CD4-positive, alpha-beta T cell treated with Interleukin-17A for 1 hour (primary cell): Measurements from ENCODE around the gene PDE4D.

Experiments
- DNase-seq: peaks from one replicate; pipeline ENCODE4 v3.0.0-alpha.2; 2020

PDE4D gene

DNA sequence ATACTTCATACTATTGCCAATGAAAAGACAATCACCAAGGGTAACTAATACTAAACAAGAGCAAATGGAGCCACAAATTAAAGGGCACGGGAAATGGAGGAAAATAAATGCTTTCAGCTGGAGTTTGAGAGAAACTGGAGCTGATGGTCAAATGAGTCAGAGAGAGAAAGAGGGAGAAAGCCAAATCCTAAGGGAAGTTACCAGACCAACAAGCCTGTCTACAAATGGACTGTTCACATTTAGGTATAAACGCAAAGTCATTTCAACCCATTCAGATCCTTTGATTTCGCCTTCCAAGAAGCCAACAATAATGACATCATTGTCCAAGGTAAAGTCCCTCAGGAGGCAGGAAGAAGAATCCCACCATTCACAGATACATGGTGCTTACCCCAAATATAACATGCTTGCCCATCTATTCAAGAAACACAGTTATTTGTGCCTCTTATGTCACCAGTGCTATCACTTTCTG, 958.9 kb downstream of the PDE4D start:
- DNase-seq, result no peak

DNA sequence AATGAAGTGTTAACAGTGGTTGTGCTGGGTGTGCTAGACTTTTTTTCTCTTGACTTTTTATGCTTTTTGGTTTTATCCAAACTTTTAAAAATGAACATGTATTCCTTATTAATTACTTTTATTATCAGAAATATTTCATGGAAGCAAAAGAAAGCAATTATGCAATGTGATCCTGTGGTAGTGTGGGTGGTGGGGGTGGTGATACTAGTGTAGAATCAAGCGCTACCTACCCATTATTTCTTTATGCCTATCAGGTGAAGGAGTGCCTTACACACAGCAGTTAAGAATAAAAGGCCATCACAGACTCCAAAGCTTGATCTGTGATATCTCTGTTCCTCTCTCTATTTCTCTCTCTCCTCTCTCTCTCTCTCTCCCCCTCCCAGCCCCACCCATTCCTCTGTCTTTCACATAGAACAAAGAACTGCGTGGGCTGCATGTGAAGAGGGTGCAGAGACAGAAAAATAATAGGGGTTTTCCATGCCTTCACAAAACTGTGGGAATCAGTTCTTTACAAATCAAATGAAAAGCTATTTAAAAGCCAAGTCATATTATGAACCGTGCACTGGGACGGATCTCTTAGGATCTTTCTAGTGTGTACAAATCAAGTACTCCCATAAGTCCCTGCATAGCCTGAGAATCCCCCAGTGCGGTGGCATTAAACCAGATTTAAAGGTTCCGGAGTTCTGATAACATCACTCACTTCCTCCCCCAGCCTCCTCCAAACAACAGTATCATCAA, 959.5 kb downstream of the PDE4D start:
- peak; percentile 67 for DNase-seq

DNA sequence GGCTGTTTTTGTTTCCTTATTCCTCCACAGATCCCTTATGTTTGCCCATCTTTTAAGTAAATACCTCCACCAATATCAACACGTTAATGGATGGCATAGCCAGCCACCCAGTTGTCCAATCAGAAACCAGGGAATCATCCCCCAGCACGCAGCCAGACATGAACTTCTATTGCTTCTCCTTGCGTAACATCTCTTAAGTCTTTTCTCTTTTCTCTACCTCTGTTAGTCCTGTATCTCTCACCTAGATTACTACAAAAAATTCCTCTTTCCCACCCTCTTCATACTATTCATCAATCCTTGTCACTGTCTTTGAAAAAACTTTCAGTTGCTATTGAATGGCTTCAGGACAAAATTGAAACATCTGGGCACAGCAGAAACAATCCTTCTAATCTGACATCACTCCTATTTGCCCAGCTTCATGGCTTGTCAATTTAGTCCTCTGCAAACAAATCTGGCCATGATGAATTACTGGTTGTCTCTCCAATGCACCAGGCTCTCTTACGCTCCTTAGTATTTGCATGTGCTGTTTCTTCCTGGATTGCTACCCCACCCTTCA, 961.4 kb downstream of the PDE4D start:
- DNase-seq, result no peak

DNA sequence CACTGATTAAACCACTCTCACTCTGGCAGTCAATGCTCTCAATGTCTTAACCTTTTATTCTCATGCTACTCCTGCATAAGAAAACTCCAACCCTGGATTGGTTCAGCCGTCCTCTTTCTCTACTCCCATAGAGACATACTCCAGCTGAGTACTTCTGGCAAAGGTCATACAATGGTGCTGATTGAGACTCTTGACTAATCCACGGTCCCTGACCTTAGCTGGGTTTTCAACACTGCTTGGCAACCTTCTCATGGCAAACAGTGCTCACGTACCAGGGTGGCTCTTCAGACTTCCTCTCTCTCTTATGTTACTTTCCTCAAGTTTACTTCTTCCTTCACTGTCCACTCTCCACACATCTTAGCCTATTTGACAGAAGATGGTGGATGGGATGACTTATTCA, 963.0 kb downstream of the PDE4D start:
- DNase-seq, result no peak

DNA sequence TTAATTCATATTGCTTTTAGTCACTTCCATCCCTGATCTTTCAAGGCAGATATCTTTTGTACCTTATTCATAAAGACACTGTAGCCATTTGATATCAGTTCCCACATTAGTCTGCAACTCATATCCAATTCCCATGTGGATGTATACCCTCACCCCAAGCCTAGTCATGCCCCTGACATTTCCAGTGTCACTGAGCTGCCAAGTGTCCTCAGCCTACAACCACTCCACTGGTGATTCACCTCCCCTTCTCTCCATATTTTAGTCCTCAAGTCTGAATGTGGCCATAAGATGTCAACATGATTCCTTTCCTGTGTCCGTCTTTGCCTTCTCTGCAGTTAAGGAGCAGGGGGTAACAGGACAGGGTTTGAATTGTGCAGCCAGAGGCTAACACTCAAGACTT, 963.8 kb downstream of the PDE4D start:
- no peak for DNase-seq

DNA sequence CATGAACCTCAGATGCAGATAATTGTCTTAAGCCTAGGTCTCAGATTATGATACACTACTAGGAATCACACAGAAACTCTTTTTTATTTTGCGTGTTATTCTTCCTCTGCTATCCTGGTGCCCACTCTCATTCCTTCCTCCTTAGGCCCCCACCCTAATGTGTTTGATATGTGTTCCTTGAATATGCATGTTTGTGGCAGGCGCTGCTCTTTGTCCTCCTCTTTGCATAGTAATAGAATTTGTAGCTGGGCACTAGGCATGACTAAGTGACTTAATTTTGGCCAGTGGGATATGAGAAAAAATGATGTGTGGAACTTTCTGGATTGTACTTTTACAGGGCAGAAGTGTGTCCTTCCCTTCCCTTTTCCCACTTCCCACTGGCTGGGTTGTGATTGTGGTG, 965.6 kb downstream of the PDE4D start:
- DNase-seq, result no peak

DNA sequence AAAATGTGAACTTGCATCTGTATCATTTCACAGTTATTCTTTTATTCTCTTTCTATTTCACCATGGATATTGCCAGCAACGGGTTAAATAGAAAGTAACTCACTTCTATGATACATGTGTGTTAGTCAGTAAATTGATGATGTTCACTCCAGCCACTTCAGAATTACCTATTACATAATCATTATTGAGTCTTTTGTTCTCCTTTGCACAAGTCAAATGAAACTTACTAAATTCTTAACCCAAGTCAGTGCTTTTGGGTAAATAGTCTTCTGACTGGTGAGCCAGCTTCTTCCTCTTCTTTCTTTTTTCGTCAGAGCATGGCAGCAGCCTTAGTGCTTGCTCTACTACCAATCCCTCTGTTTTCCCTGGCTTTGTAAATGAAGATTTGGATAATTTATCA, 966.3 kb downstream of the PDE4D start:
- DNase-seq, result no peak

DNA sequence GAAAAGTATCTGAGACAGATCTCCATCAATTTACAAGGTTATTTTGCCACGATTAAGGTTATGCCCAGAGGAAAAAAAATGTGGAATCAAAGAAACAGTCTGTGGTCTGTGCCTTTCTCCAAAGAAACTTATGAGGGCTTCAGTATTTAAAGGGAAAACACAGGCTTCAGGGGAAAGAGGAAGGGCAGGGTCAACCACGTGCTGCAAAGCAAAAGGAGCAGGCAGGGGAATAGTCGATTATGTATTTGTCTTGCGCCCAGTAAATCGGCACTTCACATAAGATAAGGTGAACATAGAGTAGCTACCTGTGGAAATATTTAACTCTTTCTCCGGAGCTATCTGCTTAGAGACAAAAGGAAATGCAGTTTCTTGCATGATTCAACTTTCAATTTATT, 967.0 kb downstream of the PDE4D start:
- DNase-seq, result no peak

DNA sequence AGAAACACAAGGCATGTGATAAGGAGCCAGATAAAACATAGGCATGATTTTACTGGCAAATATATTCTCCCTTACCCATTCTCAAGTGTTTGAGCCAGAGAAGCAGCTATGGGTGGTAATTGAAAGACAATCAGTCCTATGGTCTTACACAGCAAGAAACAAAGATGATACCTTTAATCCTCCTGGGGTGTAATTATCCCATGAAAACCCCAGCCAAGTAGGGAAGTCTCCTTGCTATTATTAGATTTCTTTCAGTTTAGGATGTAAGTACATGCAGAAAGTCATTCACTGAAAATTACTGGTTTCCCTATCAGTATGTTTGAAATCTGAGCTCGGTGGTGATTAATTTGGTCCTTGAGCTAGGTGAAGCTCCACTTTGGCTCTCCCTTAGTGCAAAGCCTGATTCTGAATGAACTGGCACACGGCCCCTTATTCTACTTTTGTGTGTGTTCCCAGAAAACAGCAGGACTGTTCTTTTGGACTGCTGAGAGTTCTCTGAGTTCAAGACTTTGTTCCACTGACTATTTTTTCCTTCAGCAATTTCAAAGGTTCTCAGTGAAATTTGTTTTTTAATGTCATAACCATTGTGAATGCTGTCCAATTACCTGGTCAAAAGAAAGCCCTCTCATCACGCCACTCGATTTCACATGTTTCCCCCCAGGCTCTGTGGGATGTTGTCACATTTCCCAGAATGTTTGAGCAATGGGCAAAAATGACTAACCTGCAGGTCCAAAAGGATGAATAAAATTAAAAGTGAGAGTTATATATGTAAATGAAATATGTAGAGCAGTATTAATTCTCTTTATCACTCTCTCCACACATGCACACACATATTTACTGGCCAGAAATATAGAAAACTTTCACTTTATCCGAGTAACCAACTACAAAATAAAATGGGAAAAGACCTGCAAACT, 967.6 kb downstream of the PDE4D start:
- DNase-seq, result no peak

DNA sequence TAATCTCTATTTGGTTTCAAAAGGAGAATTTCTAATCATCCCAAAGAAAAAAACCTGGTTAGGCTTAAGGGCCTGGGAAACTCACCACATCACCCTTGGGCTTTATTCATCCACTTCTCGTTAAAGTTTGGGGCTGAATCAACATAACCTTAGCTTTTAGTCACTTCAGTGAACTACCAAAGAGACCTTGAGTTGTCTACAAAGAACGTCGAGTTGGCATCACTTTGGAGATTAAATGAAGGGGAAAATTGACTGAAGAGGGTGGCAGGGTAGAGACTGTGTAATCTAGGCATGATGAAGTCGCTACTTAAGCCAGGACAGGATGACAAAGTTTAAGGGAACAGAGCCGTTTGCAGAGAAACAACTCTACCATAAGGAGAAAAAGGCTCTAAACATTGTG, 969.2 kb downstream of the PDE4D start:
- DNase-seq, result no peak

DNA sequence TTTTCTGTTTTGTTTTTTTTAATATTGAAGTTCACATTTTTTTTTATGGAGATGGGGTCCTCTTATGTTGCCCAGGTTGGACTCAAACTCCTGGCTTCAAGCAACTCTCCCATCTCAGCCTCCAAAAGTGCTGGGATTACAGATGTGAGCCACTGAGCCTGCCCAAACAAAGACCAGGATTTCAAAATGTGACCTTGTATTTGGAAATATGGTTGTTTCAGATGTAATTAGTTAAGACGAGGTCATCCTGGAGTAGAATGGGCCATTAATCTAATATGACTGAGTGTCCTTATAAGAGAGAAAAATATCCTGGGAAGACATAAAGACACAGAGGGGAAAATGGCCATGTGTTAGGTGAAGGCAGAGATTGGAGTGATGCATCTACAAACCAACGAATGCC, 970.2 kb downstream of the PDE4D start:
- DNase-seq, result no peak

DNA sequence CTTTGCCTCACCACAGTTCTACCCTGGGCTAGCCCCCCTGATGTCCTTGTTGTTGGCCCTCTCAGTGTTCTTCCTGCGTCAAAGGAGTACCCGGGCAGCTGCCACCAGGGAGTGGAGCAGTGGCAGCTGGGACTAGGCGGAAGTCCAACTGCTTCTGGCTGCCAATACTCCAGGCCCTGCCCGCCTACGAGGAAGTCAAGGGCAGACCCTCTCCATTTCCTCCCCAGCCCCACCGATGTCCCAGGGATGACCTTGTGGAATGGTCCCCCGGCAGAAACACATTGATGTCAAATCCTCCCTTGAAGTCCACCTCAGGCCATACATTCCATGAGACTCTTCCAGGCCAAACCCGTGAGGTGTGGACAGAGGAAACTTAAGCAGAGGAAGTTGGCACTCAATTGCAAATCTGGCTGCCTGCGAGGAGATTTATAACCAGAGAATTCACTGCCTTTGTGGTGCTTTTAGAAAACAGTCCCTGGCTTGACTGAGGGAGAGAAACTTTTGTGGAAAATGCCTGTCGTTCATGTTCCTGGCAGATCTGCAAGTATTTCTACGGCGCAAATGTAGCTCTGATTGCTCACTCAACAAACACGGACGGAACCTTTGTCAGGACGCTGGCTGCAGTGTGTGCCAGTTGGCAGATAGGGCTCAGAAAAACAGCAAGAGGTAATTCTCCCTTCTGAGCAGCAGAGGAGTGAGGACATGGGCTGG, 970.9 kb downstream of the PDE4D start:
- no peak for DNase-seq

DNA sequence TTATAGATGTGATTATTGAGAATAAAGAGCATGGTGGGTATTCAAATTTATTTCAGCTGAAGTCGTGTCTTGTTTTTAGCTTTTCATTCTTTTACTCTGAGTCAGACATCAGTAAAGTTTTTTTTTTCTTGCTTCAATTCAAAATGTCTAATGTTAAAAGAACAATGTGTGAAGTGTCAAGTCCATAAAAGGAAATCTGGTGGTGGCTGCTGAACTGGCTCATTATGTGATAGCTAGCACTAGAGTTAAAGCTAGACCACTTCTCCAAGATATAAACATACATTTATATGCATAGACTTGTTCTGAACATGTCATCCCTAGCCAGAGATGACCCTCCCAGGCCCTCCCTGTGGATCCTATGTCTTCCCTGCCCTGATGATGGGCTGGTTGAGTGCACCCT, 972.4 kb downstream of the PDE4D start:
- DNase-seq, result no peak

DNA sequence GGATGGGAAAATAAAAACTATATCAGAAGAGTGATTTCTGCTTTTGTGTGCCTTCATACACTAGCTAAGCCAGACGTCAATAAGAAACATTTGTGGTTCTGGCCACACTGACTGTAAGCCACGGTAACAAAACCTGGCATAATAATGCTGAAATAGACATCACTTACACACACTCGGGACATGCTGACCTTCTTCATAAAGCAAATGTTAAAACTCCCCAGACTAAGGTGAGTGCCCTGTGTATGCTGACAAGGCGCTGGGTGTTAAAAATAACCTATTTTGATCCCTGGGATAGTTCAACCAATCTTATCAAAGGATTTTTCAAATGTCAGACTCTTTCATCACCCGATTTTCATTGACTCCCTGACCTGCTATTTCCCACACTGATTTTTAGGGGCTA, 973.7 kb downstream of the PDE4D start:
- no peak for DNase-seq
